K562 (cell line): ENCODE measurements around the gene ADGRB3. TPM values are rescaled to one million over a fixed set of nuclear protein-coding genes. Genes with fewer than 3 reads are reported as not detected.

ENCODE experiments used
- ATAC-seq: fragments of 200-7000 bp; cut with Tn5 transposase; 3 replicates; pipeline ENCODE4 v1.9.1; 2020; ENCODE audit warnings: moderate library complexity
- BruUV-seq: library from RNA; stranded (reverse); fragments of 400-500 nt; replicated peaks from 2 replicates; lab custom pipeline; 2021; lab: Mats Ljungman, UMichigan
- CTCF ChIA-PET: fragments of 300-600 bp; formaldehyde crosslinking; extraction: SDS; loops from one replicate; lab custom pipeline; 2021; ENCODE audit warnings: low intra/inter-chr PET ratio; lab: Yijun Ruan, JAX
- POLR2A ChIA-PET: fragments of 300-600, 350-650 bp; sonication (Branson Sonifier 250); formaldehyde crosslinking; extraction: SDS; loops from one replicate; lab custom pipeline; 2021; ENCODE audit warnings: antibody characterized with exemption, inconsistent platforms; lab: Yijun Ruan, JAX
- DNase-seq, 4 experiments: peaks; one replicate each; pipeline versions ENCODE4 v3.0.0 to v3.0.0-alpha.2; 2011 to 2018; ENCODE audit warnings: low spot score in 3 of 4, mixed read lengths in 3 of 4; ENCODE audit errors: extremely low read depth in 1 of 4
- FAIRE-seq: peaks from 2 replicates; lab custom pipeline; 2011; peaks lifted over from hg19 to GRCh38; lab: Jason Lieb, UNC
- H2AFZ ChIP-seq: 2 replicates; pipeline ENCODE4 v1.6.0; 2011; ENCODE audit warnings: low read depth, low read length, control low read depth, inconsistent platforms
- H3K27ac ChIP-seq: fragments of 200-600 bp; 3 replicates; pipeline ENCODE4 v1.8.0; 2011; ENCODE audit warnings: low read depth, mild to moderate bottlenecking, control low read depth, inconsistent platforms, low read length, moderate library complexity, mixed read lengths; ENCODE audit errors: extremely low read depth
- H3K27me3 ChIP-seq, 2 experiments: fragments of 300-600 bp in 1 of 2; 2 replicates in 1 of 2; 3 replicates in 1 of 2; pipeline versions ENCODE4 v1.6.0 to v1.8.0; 2011; ENCODE audit warnings: inconsistent platforms in 2 of 2, low read length in 2 of 2, mild to moderate bottlenecking in 1 of 2, mixed read lengths in 1 of 2, moderate library complexity in 1 of 2; ENCODE audit not compliant: control insufficient read depth in 2 of 2, insufficient read depth in 2 of 2
- H3K36me3 ChIP-seq: fragments of 300-600 bp; 3 replicates; pipeline ENCODE4 v1.8.0; 2011; ENCODE audit warnings: mild to moderate bottlenecking, low read length, inconsistent platforms; ENCODE audit not compliant: control insufficient read depth, insufficient read depth
- H3K4me1 ChIP-seq, 2 experiments: fragments of 200-600 bp in 1 of 2; replicated peaks in 1 of 2; 2 replicates in 1 of 2; 3 replicates in 1 of 2; pipeline versions ENCODE4 v1.5.1 to v1.8.0; 2011; ENCODE audit warnings: inconsistent platforms in 2 of 2, low read length in 2 of 2, mild to moderate bottlenecking in 1 of 2, mixed read lengths in 1 of 2, moderate library complexity in 1 of 2; ENCODE audit not compliant: control insufficient read depth in 2 of 2, insufficient read depth in 2 of 2
- H3K4me2 ChIP-seq: 2 replicates; pipeline ENCODE4 v1.6.1; 2011; ENCODE audit warnings: low read length, control low read depth, inconsistent platforms, mixed read lengths; ENCODE audit not compliant: insufficient read depth
- H3K4me3 ChIP-seq: fragments of 200-600 bp; sonication (generic), shearing (Covaris generic); 2 replicates; pipeline ENCODE4 v1.5.1; 2016; ENCODE audit warnings: control low read depth, inconsistent platforms
- H3K79me2 ChIP-seq: fragments of 200-600 bp; 3 replicates; pipeline ENCODE4 v1.8.0; 2011; ENCODE audit warnings: low read length, inconsistent platforms; ENCODE audit not compliant: control insufficient read depth, insufficient read depth
- H3K9ac ChIP-seq, 2 experiments: 2 replicates each; pipeline versions ENCODE4 v1.6.0 to v1.6.1; 2011; ENCODE audit warnings: low read depth in 2 of 2, low read length in 2 of 2, control low read depth in 1 of 2, inconsistent platforms in 1 of 2, mild to moderate bottlenecking in 1 of 2, mixed read lengths in 1 of 2; ENCODE audit not compliant: insufficient read depth in 1 of 2
- H3K9me1 ChIP-seq: one replicate; pipeline ENCODE4 v1.6.0; 2011; ENCODE audit warnings: inconsistent platforms, mild to moderate bottlenecking, low read length, moderate library complexity; ENCODE audit not compliant: control insufficient read depth, insufficient read depth
- H3K9me3 ChIP-seq: replicated peaks from 2 replicates; pipeline ENCODE4 v1.5.1; 2011; ENCODE audit warnings: low read depth, low read length, inconsistent platforms; ENCODE audit not compliant: control insufficient read depth, insufficient read depth
- H4K20me1 ChIP-seq: replicated peaks from 2 replicates; pipeline ENCODE4 v1.6.1; 2011; ENCODE audit warnings: low read length, inconsistent platforms, mixed read lengths; ENCODE audit not compliant: control insufficient read depth, insufficient read depth
- ATF2 ChIP-seq: sonication (generic); formaldehyde crosslinking; IDR thresholded peaks from 2 replicates; pipeline ENCODE4 v1.8.1; 2022; ENCODE audit warnings: missing genetic modification reagents
- BCLAF1 ChIP-seq, 2 experiments: fragments of 450-650 bp in 1 of 2; IDR thresholded peaks; 2 replicates each; pipeline ENCODE4 v1.6.1; 2011 to 2017; ENCODE audit warnings: low read depth in 2 of 2, antibody characterized with exemption in 1 of 2, borderline replicate concordance in 1 of 2, low read length in 1 of 2, mild to moderate bottlenecking in 1 of 2, mixed read lengths in 1 of 2; ENCODE audit not compliant: control insufficient read depth in 1 of 2
- CBX2 ChIP-seq: fragments of 200-600 bp; sonication (generic); IDR thresholded peaks from one replicate; pipeline ENCODE4 v1.6.1; 2012; ENCODE audit warnings: mild to moderate bottlenecking, low read length, inconsistent platforms; ENCODE audit not compliant: insufficient read depth, poor library complexity, severe bottlenecking
- CEBPG ChIP-seq, 3 experiments: fragments of 200-800 bp in 1 of 3; sonication (Bioruptor generic) in 1 of 3; sonication (generic) in 1 of 3; formaldehyde crosslinking in 1 of 3; IDR thresholded peaks in 2 of 3; conservative IDR thresholded peaks in 1 of 3; 2 replicates each; pipeline versions ENCODE4 v1.6.1 to v1.8.0; 2016 to 2022; ENCODE audit warnings: missing compliant biosample characterization in 2 of 3, missing genetic modification characterization in 2 of 3, mild to moderate bottlenecking in 1 of 3, missing genetic modification reagents in 1 of 3
- FOSL1 ChIP-seq: fragments of 200-800 bp; sonication (Bioruptor generic); conservative IDR thresholded peaks from 2 replicates; pipeline ENCODE4 v1.6.1; 2016; ENCODE audit warnings: missing genetic modification characterization, missing compliant biosample characterization
- GTF2F1 ChIP-seq: IDR thresholded peaks from 2 replicates; pipeline ENCODE4 v1.6.1; 2011; ENCODE audit warnings: low read depth, low read length, improper control_type of control experiment
- ILF3 ChIP-seq: fragments of 450-650 bp; IDR thresholded peaks from 2 replicates; pipeline ENCODE4 v1.6.1; 2018; ENCODE audit warnings: antibody characterized with exemption, mild to moderate bottlenecking, moderate library complexity, borderline replicate concordance
- MCM3 ChIP-seq: fragments of 450-650 bp; IDR thresholded peaks from 2 replicates; pipeline ENCODE4 v1.6.1; 2016
- MYBL2 ChIP-seq, 2 experiments: fragments of 450-650 bp in 1 of 2; sonication (generic) in 1 of 2; formaldehyde crosslinking in 1 of 2; IDR thresholded peaks; 2 replicates each; pipeline versions ENCODE4 v1.6.1 to v1.8.1; 2017 to 2022; ENCODE audit warnings: borderline replicate concordance in 1 of 2, inconsistent platforms in 1 of 2, low read depth in 1 of 2, mild to moderate bottlenecking in 1 of 2, missing genetic modification reagents in 1 of 2, moderate library complexity in 1 of 2
- RNF2 ChIP-seq: sonication (generic); IDR thresholded peaks from 2 replicates; pipeline ENCODE4 v1.6.1; 2016
- SAFB2 ChIP-seq: fragments of 200-400 bp; formaldehyde crosslinking; IDR thresholded peaks from 2 replicates; pipeline ENCODE4 v1.6.1; 2018; ENCODE audit warnings: borderline replicate concordance, low read length, low read depth, moderate library complexity; ENCODE audit not compliant: severe bottlenecking
- SNRNP70 ChIP-seq: fragments of 200-400 bp; formaldehyde crosslinking; optimal IDR thresholded peaks from 2 replicates; pipeline ENCODE3; 2017; ENCODE audit warnings: low read depth, low read length
- TCF7L2 ChIP-seq: fragments of 150-350 bp; IDR thresholded peaks from 2 replicates; pipeline ENCODE4 v1.6.1; 2016; ENCODE audit warnings: low read depth, mild to moderate bottlenecking, low read length, moderate library complexity
- ZNF253 ChIP-seq: fragments of 250-450 bp; sonication (Bioruptor Pico); conservative IDR thresholded peaks from 2 replicates; pipeline ENCODE4 v1.6.1; 2021; ENCODE audit warnings: mild to moderate bottlenecking
- ZNF263 ChIP-seq: sonication (generic); formaldehyde crosslinking; IDR thresholded peaks from 2 replicates; pipeline ENCODE4 v1.8.0; 2022; ENCODE audit warnings: mild to moderate bottlenecking, missing genetic modification reagents, borderline replicate concordance
- ZNF507 ChIP-seq: conservative IDR thresholded peaks from 2 replicates; pipeline ENCODE4 v1.6.1; 2017; ENCODE audit warnings: missing genetic modification characterization, missing compliant biosample characterization
- ZNF77 ChIP-seq: fragments of 250-450 bp; sonication (Bioruptor Pico); IDR thresholded peaks from 2 replicates; pipeline ENCODE4 v1.5.0; 2020
- WGBS: fragments of 100-300 bp; shearing (Covaris generic); methylation state at CpG from one replicate; pipeline ENCODE4 v1.1.6; 2016; ENCODE audit warnings: low coverage, mixed read lengths; ENCODE audit not compliant: insufficient coverage; ENCODE audit errors: missing lambda C conversion rate; 5-methylcytosine and 5-hydroxymethylcytosine counted together
- in situ Hi-C: fragments of 300-500 bp; cut with MboI; formaldehyde crosslinking; loops from 4 replicates; pipeline ENCODE4 v1.15.0; 2018; ENCODE audit warnings: inconsistent platforms, mixed read lengths
- intact Hi-C: fragments of 100-400 bp; cut with micrococcal nuclease; formaldehyde crosslinking; loops from 2 replicates; pipeline ENCODE4 v1.14.2; 2022
- polyA plus RNA-seq, 8 experiments: library from polyadenylated mRNA; depleted of rRNA in 4 of 8; stranded (reverse) in 5 of 8; unstranded in 3 of 8; fragments of >200 nt; fragmentation: Nextera tagmentation in 2 of 8; fragmentation: Illumina TruSeq in 1 of 8; extraction: Ambion mirVana in 2 of 8; extraction: Trizol in 1 of 8; gene quantifications; 2 replicates each; pipeline versions ENCODE4 v1.2.1 to v1.2.3, GENCODE V29; 2011 to 2014; ENCODE audit warnings: inconsistent platforms in 1 of 8, missing spikeins in 1 of 8
- total RNA-seq, 7 experiments: library from RNA; depleted of rRNA in 6 of 7; stranded (reverse); fragments of >200 nt in 6 of 7; fragmentation: Illumina TruSeq in 2 of 7; extraction: Trizol in 2 of 7; gene quantifications; 2 replicates each; pipeline versions ENCODE4 v1.2.1 to v1.2.3, GENCODE V29; 2011 to 2021; ENCODE audit warnings: low replicate concordance in 1 of 7

ADGRB3 gene
- total and polyA plus RNA-seq, 9 of the 15 experiments (the other 6 are each of a cell fraction or from before 2014, with no cell fraction given): 0.90 to 7.8 (median 2.4) TPM

GRCh38 chr6:69280858-69281257 is 645.8 kb downstream of the ADGRB3 start:
- no peak for DNase-seq
- ChIA-PET POLR2A (no interaction called here), CTCF (no interaction called here)
- no peak for ATAC-seq
- H3K9me3 ChIP-seq: no peaks in the 10 kb centered on the region
- intact Hi-C loops (no loop called here), in situ Hi-C loops (no loop called here)
- H2AFZ ChIP-seq: no peak overlapping the region
- H3K79me2 ChIP-seq: no peaks in the 10 kb centered on the region
- H3K27ac ChIP-seq: no peak overlapping the region
- H3K4me3 ChIP-seq: no peak overlapping the region
- no peak overlapping the region for H3K4me2 ChIP-seq
- no peaks in the 10 kb centered on the region for H3K27me3 ChIP-seq
- no peaks in the 10 kb centered on the region for H3K4me1 ChIP-seq
- no peak for FAIRE-seq
- no peaks in the 10 kb centered on the region for H3K36me3 ChIP-seq
- no peaks in the 10 kb centered on the region for H4K20me1 ChIP-seq
- no peaks in the 10 kb centered on the region for H3K9me1 ChIP-seq
- 0% methylated on average over 1 of the region's 1 CpG for WGBS
- no TSS peak for BruUV-seq
- no peak overlapping the region for H3K9ac ChIP-seq
- TF ChIP-seq ZNF77 (CRISPR knock-in tag) (no peak), ATF2 (CRISPR knock-in tag) (no peak), FOSL1 (tag) (no peak), ZNF507 (tag) (no peak), CEBPG (CRISPR knock-in tag; IDR thresholded peaks at IDR 0.05) (no peak), CEBPG (tag; conservative IDR thresholded peaks at IDR 0.05 in 1 of 2, IDR thresholded peaks at IDR 0.05 in 1 of 2) (no peak), TCF7L2 (no peak), ZNF253 (CRISPR knock-in tag) (no peak), SAFB2 (no peak), ILF3 (no peak), SNRNP70 (no peak), MYBL2 (IDR thresholded peaks at IDR 0.05; ENCODE audit: low read depth) (no peak), MYBL2 (CRISPR knock-in tag; IDR thresholded peaks at IDR 0.05; ENCODE audit: borderline replicate concordance) (no peak), GTF2F1 (no peak), RNF2 (no peak), MCM3 (no peak), BCLAF1 (IDR thresholded peaks at IDR 0.05; ENCODE audit: borderline replicate concordance in 1 of 2, control insufficient read depth in 1 of 2, low read depth in 2 of 2, low read length in 1 of 2) (no peak), ZNF263 (CRISPR knock-in tag) (no peak), CBX2 (no peak)
